Lower leg skin (tissue), 4 donors: ENCODE measurements around the gene ALDH1A2. TPM values are rescaled to one million over a fixed set of nuclear protein-coding genes. Genes with fewer than 3 reads are reported as not detected.
A peak's percentile ranks its signal among the peaks of the same experiment; 100 is the strongest.

Source experiments
- DNase-seq, 2 donors: peaks; one replicate each; pipeline ENCODE4 v3.0.0-alpha.2; 2019; ENCODE audit warnings: low spot score in 2 of 2
- H3K4me3 ChIP-seq: fragments of 200-600 bp; sonication (generic); 2 replicates; pipeline ENCODE4 v1.5.1; 2017; ENCODE audit warnings: mild to moderate bottlenecking, low read depth; ENCODE audit not compliant: poor library complexity, severe bottlenecking
- CTCF ChIP-seq, 3 donors: fragments of 450-650 bp; IDR thresholded peaks; one replicate each; pipeline ENCODE4 v1.5.1; 2016; ENCODE audit warnings: antibody characterized with exemption in 3 of 3, mild to moderate bottlenecking in 3 of 3, moderate library complexity in 2 of 3
- POLR2A ChIP-seq, 2 donors: fragments of 450-650 bp; IDR thresholded peaks; one replicate each; pipeline ENCODE4 v1.6.1; 2016 to 2017; ENCODE audit warnings: antibody characterized with exemption in 2 of 2, mild to moderate bottlenecking in 1 of 2, moderate library complexity in 1 of 2
- WGBS, 2 donors: methylation state at CpG; one replicate each; pipeline ENCODE4 v1.1.5; 2018; 5-methylcytosine and 5-hydroxymethylcytosine counted together
- intact Hi-C: fragments of 100-400 bp; cut with DNase I; formaldehyde crosslinking; loops from one replicate; pipeline ENCODE4 v1.15.0; 2023; ENCODE audit warnings: low total_unique reads
- total RNA-seq, 4 donors: library from RNA; depleted of rRNA; stranded (reverse); fragments of >200 nt; gene quantifications; one replicate each; pipeline ENCODE4 v1.1.0, GENCODE V29; 2016

Gene ALDH1A2
- total RNA-seq, 4 donors from 2014 or later = 1.2 to 6.0 (median 2.3) TPM

- DNase-seq = peak in 1 of 2 donors; percentile 87
- WGBS, 2 donors = 19 to 21% methylated on average over 25 to 36 of the region's 59 CpGs
- intact Hi-C loops = loop anchor here (5.0 kb wide), 1 partner anchor 199 kb away; no protein-coding TSS in a partner anchor
- H3K4me3 ChIP-seq = peak overlapping the region; percentile 37
- TF ChIP-seq CTCF (IDR thresholded peaks at IDR 0.05) = no peak
- no peak for TF ChIP-seq POLR2A (IDR thresholded peaks at IDR 0.05)
Measured at GRCh38 chr15:58066042-58066867, 744 bp upstream of the ALDH1A2 start.

- H3K4me3 ChIP-seq = peak overlapping the region; percentile 4
- TF ChIP-seq POLR2A (IDR thresholded peaks at IDR 0.05) (no peak), CTCF (IDR thresholded peaks at IDR 0.05) (no peak)
- intact Hi-C loops = loop anchor here (5.0 kb wide), 1 partner anchor 198 kb away; no protein-coding TSS in a partner anchor
- 8 to 13% methylated on average over 6 to 39 of the region's 39 CpGs for WGBS, 2 donors
- no peak for DNase-seq
Measured at GRCh38 chr15:58064980-58065444, 499 bp downstream of the ALDH1A2 start.

GRCh38 chr15:58064082-58064979, 1.2 kb downstream of the ALDH1A2 start:
- H3K4me3 ChIP-seq = peak overlapping the region; percentile 4
- no peak for TF ChIP-seq POLR2A (IDR thresholded peaks at IDR 0.05)
- no peak for TF ChIP-seq CTCF (IDR thresholded peaks at IDR 0.05)
- 30 to 35% methylated on average over 22 of the region's 22 CpGs for WGBS, 2 donors
- no peak for DNase-seq
- intact Hi-C loops = no loop called here

GRCh38 chr15:58063614-58064013, 1.9 kb downstream of the ALDH1A2 start:
- H3K4me3 ChIP-seq = no peak overlapping the region
- 49 to 53% methylated on average over 3 of the region's 3 CpGs for WGBS, 2 donors
- intact Hi-C loops = no loop called here
- no peak for DNase-seq
- TF ChIP-seq POLR2A (IDR thresholded peaks at IDR 0.05) (no peak), CTCF (IDR thresholded peaks at IDR 0.05) (no peak)

GRCh38 chr15:58062983-58063382, 2.5 kb downstream of the ALDH1A2 start:
- 91% methylated on average over 4 of the region's 4 CpGs for WGBS, 2 donors
- TF ChIP-seq POLR2A (IDR thresholded peaks at IDR 0.05) (no peak), CTCF (IDR thresholded peaks at IDR 0.05) (no peak)
- DNase-seq = no peak
- H3K4me3 ChIP-seq = no peak overlapping the region
- intact Hi-C loops = no loop called here
